Large intestine (tissue), 3 donors: ENCODE data around the gene CYTH2. TPM values are rescaled to one million over a fixed set of nuclear protein-coding genes. Genes with fewer than 3 reads are reported as not detected.

ENCODE experiments used
- DNase-seq, 2 donors: peaks; one replicate each; pipeline versions ENCODE4 v3.0.0 to v3.0.0-alpha.2; 2013
- H3K27ac ChIP-seq: one replicate; pipeline ENCODE4 v1.5.1; 2013; ENCODE audit warnings: low read length
- H3K27me3 ChIP-seq: 2 replicates; pipeline ENCODE4 v1.6.1; 2013; ENCODE audit warnings: low read length; ENCODE audit not compliant: control insufficient read depth, insufficient read depth
- H3K36me3 ChIP-seq: 2 replicates; pipeline ENCODE4 v1.6.1; 2013; ENCODE audit warnings: low read length; ENCODE audit not compliant: control insufficient read depth, insufficient read depth
- H3K4me1 ChIP-seq: one replicate; pipeline ENCODE4 v1.6.1; 2013; ENCODE audit warnings: low read length; ENCODE audit not compliant: control insufficient read depth, insufficient read depth
- H3K4me3 ChIP-seq: one replicate; pipeline ENCODE4 v1.5.1; 2013; ENCODE audit warnings: low read length
- H3K9me3 ChIP-seq: one replicate; pipeline ENCODE4 v1.6.1; 2013; ENCODE audit warnings: mild to moderate bottlenecking, low read depth, low read length, moderate library complexity; ENCODE audit not compliant: control insufficient read depth
- WGBS: methylation state at CpG from one replicate; pipeline ENCODE4 v1.1.5; 2013; ENCODE audit warnings: low lambda C conversion rate; ENCODE audit not compliant: insufficient coverage; 5-methylcytosine and 5-hydroxymethylcytosine counted together
- polyA plus RNA-seq: library from polyadenylated mRNA; unstranded; fragments of 120-200 nt; gene quantifications from one replicate; pipeline ENCODE4 v1.2.1, GENCODE V29; 2013

The CYTH2 gene
- polyA plus RNA-seq, 1 donor = 63.8 TPM

- DNase-seq = no peak
- H3K27ac ChIP-seq = no peak overlapping the region
- no peaks in the 10 kb centered on the region for H3K27me3 ChIP-seq
- H3K36me3 ChIP-seq = peaks cover 84% of the 10 kb centered on the region
- H3K4me1 ChIP-seq = peaks cover 2% of the 10 kb centered on the region
- 89% methylated on average over 2 of the region's 12 CpGs for WGBS
- H3K9me3 ChIP-seq = peaks cover 3% of the 10 kb centered on the region
- H3K4me3 ChIP-seq = no peak overlapping the region
Measured at GRCh38 chr19:48451624-48452023, 17.5 kb upstream of the CYTH2 start.

- no CpG with 5 or more reads among the region's 33 CpGs for WGBS
- H3K36me3 ChIP-seq = peaks cover 84% of the 10 kb centered on the region
- H3K4me1 ChIP-seq = no peaks in the 10 kb centered on the region
- peaks cover 3% of the 10 kb centered on the region for H3K9me3 ChIP-seq
- H3K4me3 ChIP-seq = no peak overlapping the region
- H3K27me3 ChIP-seq = no peaks in the 10 kb centered on the region
- DNase-seq = no peak
- H3K27ac ChIP-seq = no peak overlapping the region
Measured at GRCh38 chr19:48452289-48453190, 16.6 kb upstream of the CYTH2 start.

- Histone ChIP-seq H3K27ac (no peak overlapping the region), H3K27me3 (no peaks in the 10 kb centered on the region), H3K36me3 (peaks cover 70% of the 10 kb centered on the region), H3K4me3 (no peak overlapping the region), H3K9me3 (peaks cover 3% of the 10 kb centered on the region), H3K4me1 (no peaks in the 10 kb centered on the region)
- no peak for DNase-seq
- 100% methylated on average over 2 of the region's 22 CpGs for WGBS
Measured at GRCh38 chr19:48454150-48454730, 14.9 kb upstream of the CYTH2 start.

GRCh38 chr19:48455171-48455907 lies 13.8 kb upstream of the CYTH2 start, which contains the start of gene KCNJ14:
TSS of gene KCNJ14 (plus strand) at chr19:48455574. CDS start at chr19:48461725, 6,151 bp downstream.
- no CpG with 5 or more reads among the region's 16 CpGs for WGBS
- no peak for DNase-seq
- Histone ChIP-seq H3K27me3 (no peaks in the 10 kb centered on the region), H3K4me3 (no peak within 1 kb of the TSS), H3K27ac (no peak within 1 kb of the TSS), H3K36me3 (peaks cover 59% of the 10 kb centered on the region), H3K9me3 (peaks cover 3% of the 10 kb centered on the region), H3K4me1 (no peaks in the 10 kb centered on the region)

GRCh38 chr19:48455908-48456562 lies 13.1 kb upstream of the CYTH2 start:
- DNase-seq = no peak
- Histone ChIP-seq H3K4me1 (no peaks in the 10 kb centered on the region), H3K36me3 (peaks cover 52% of the 10 kb centered on the region), H3K27ac (no peak overlapping the region), H3K9me3 (peaks cover 3% of the 10 kb centered on the region), H3K4me3 (no peak overlapping the region), H3K27me3 (no peaks in the 10 kb centered on the region)
- WGBS = no CpG with 5 or more reads among the region's 11 CpGs

GRCh38 chr19:48456864-48457263 lies 12.3 kb upstream of the CYTH2 start:
- Histone ChIP-seq H3K9me3 (peaks cover 7% of the 10 kb centered on the region), H3K27ac (no peak overlapping the region), H3K4me3 (no peak overlapping the region), H3K4me1 (no peaks in the 10 kb centered on the region), H3K36me3 (peaks cover 44% of the 10 kb centered on the region), H3K27me3 (no peaks in the 10 kb centered on the region)
- WGBS = no CpG with 5 or more reads among the region's 4 CpGs
- DNase-seq = no peak

GRCh38 chr19:48458016-48458415 lies 11.2 kb upstream of the CYTH2 start:
- H3K4me1 ChIP-seq = no peaks in the 10 kb centered on the region
- 80% methylated on average over 1 of the region's 2 CpGs for WGBS
- no peak overlapping the region for H3K27ac ChIP-seq
- peaks cover 36% of the 10 kb centered on the region for H3K36me3 ChIP-seq
- no peak overlapping the region for H3K4me3 ChIP-seq
- no peaks in the 10 kb centered on the region for H3K27me3 ChIP-seq
- DNase-seq = no peak
- H3K9me3 ChIP-seq = peaks cover 9% of the 10 kb centered on the region

GRCh38 chr19:48461651-48461981 lies 7.6 kb upstream of the CYTH2 start:
- WGBS = no CpG with 5 or more reads among the region's 36 CpGs
- Histone ChIP-seq H3K36me3 (peaks cover 6% of the 10 kb centered on the region), H3K27me3 (no peaks in the 10 kb centered on the region), H3K4me1 (no peaks in the 10 kb centered on the region), H3K27ac (no peak overlapping the region), H3K4me3 (no peak overlapping the region), H3K9me3 (peaks cover 9% of the 10 kb centered on the region)
- no peak for DNase-seq

- DNase-seq = no peak
- Histone ChIP-seq H3K9me3 (peaks cover 9% of the 10 kb centered on the region), H3K4me1 (no peaks in the 10 kb centered on the region), H3K4me3 (no peak overlapping the region), H3K27me3 (no peaks in the 10 kb centered on the region), H3K36me3 (peaks cover 2% of the 10 kb centered on the region), H3K27ac (no peak overlapping the region)
- WGBS = no CpG with 5 or more reads among the region's 62 CpGs
Measured at GRCh38 chr19:48461982-48462655, 7.0 kb upstream of the CYTH2 start.
